ENCODE data around the gene MIB2. TPM values are rescaled to one million over a fixed set of nuclear protein-coding genes. Genes with fewer than 3 reads are reported as not detected.

MIB2 gene
- total RNA-seq, 1 experiment from 2014 or later: 32.4 TPM

DNA sequence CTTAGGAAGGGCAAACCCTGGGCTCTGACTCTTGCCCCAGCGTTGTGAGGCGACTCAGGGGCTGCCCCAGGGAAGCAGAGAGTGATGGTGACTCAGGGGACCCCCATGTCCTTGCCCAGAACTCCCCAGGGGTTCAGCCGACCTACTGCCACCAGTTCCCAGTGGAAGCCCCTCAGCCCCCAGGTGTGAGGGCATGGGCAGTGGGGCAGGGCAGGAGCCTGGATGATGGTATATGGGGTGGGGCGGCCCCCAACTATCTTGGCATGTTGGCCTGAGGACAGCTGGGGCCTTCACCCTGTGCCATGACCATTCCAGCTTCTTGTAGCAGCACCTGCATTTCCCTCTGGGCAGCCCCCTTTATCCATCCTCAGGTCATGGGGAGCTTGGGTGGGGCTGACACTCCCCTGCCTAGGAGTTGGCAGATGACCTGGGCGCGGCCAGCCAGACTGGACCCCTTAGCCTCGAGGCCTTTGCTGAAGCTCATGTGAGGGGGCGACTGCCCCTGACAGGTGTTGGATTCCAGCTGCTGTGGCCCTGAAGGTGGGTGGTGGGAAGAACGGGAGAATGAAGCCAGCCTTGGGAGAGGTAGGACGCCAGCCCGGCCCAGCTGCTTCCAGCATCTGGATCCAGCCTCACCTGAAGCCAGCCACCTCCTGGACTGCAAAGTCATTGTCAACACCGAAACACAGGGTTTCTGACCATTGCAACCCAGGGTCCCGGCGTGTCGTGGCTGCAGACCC is 13.6 kb upstream of the MIB2 start:
- CTCF ChIA-PET: no interaction called here
- DNase-seq: no peak
- Mint-ChIP-seq H3K4me1 (ENCODE audit: low read depth, unreplicated experiment) (no peaks in the 10 kb centered on the region), H3K27ac (ENCODE audit: unreplicated experiment) (no peak overlapping the region), H3K9me3 (ENCODE audit: unreplicated experiment) (no peaks in the 10 kb centered on the region), H3K4me3 (ENCODE audit: unreplicated experiment) (no peak overlapping the region), H3K36me3 (ENCODE audit: insufficient read depth, unreplicated experiment) (no peaks in the 10 kb centered on the region), H3K27me3 (ENCODE audit: insufficient read depth, unreplicated experiment) (no peaks in the 10 kb centered on the region)
- Histone ChIP-seq H3K36me3 (ENCODE audit: control insufficient read depth, insufficient read depth, low read length) (no peaks in the 10 kb centered on the region), H3K27me3 (replicated peaks; ENCODE audit: control insufficient read depth, insufficient read depth, low read length) (no peaks in the 10 kb centered on the region), H3K4me1 (no peaks in the 10 kb centered on the region; the same call in 1 of the 2 replicates), H3K4me3 (ENCODE audit: low read depth, low read length) (no peak overlapping the region), H3K9me3 (no peaks in the 10 kb centered on the region)
- TF ChIP-seq, protein P1, sequence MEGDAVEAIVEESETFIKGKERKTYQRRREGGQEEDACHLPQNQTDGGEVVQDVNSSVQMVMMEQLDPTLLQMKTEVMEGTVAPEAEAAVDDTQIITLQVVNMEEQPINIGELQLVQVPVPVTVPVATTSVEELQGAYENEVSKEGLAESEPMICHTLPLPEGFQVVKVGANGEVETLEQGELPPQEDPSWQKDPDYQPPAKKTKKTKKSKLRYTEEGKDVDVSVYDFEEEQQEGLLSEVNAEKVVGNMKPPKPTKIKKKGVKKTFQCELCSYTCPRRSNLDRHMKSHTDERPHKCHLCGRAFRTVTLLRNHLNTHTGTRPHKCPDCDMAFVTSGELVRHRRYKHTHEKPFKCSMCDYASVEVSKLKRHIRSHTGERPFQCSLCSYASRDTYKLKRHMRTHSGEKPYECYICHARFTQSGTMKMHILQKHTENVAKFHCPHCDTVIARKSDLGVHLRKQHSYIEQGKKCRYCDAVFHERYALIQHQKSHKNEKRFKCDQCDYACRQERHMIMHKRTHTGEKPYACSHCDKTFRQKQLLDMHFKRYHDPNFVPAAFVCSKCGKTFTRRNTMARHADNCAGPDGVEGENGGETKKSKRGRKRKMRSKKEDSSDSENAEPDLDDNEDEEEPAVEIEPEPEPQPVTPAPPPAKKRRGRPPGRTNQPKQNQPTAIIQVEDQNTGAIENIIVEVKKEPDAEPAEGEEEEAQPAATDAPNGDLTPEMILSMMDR (IDR thresholded peaks at IDR 0.05; ENCODE audit: insufficient read depth in 1 of 2, low read depth in 1 of 2, low read length in 1 of 2, severe bottlenecking in 1 of 2, unreplicated experiment in 1 of 2): no peak
- BruUV-seq (replicated peaks): no TSS peak
- POLR2A ChIA-PET: no interaction called here
- intact Hi-C loops (cut with micrococcal nuclease; ENCODE audit: unreplicated experiment): no loop called here

DNA sequence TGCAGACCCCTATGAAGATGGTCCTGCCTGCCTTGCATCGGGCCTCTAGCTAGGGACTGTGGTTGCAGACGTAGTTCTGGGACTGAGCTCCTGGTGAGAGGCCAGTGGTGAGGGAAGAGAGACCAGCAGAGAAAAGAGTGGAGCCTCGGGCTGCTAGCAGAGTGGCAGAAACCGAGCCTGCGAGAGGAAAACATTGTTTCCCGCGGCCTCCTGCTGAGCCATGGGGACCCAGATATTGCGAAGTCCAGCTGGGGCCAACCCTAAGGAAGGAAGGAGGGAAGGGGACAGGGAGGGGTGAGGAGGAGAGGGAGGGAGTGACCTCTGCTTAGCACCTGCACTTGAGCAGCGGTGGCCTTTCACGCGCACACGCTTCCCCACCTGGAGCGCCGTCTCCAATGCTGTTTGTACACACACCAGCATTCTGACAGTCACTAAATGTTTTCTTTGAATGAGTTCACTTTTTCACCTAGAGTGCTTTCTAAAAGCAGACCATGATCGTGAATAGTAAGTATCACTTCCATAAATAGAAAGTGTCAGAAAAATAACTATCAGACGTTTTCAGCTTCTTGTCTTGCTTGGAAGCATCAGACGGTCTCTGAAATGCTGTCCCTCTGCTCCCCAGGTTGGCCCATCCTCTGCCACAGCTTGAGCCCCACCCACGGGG is 12.9 kb upstream of the MIB2 start:
- Mint-ChIP-seq H3K4me1 (ENCODE audit: low read depth, unreplicated experiment) (no peaks in the 10 kb centered on the region), H3K27ac (ENCODE audit: unreplicated experiment) (no peak overlapping the region), H3K36me3 (ENCODE audit: insufficient read depth, unreplicated experiment) (no peaks in the 10 kb centered on the region), H3K4me3 (ENCODE audit: unreplicated experiment) (no peak overlapping the region), H3K9me3 (ENCODE audit: unreplicated experiment) (no peaks in the 10 kb centered on the region), H3K27me3 (ENCODE audit: insufficient read depth, unreplicated experiment) (no peaks in the 10 kb centered on the region)
- Histone ChIP-seq H3K27me3 (replicated peaks; ENCODE audit: control insufficient read depth, insufficient read depth, low read length) (no peaks in the 10 kb centered on the region), H3K4me1 (no peaks in the 10 kb centered on the region; the same call in 1 of the 2 replicates), H3K9me3 (no peaks in the 10 kb centered on the region), H3K36me3 (ENCODE audit: control insufficient read depth, insufficient read depth, low read length) (no peaks in the 10 kb centered on the region), H3K4me3 (ENCODE audit: low read depth, low read length) (no peak overlapping the region)
- ChIA-PET POLR2A (no interaction called here), CTCF (no interaction called here)
- no peak for DNase-seq
- TF ChIP-seq, protein P1 (IDR thresholded peaks at IDR 0.05; ENCODE audit: insufficient read depth in 1 of 2, low read depth in 1 of 2, low read length in 1 of 2, severe bottlenecking in 1 of 2, unreplicated experiment in 1 of 2): no peak
- intact Hi-C loops (cut with micrococcal nuclease; ENCODE audit: unreplicated experiment): no loop called here
- BruUV-seq (replicated peaks): no TSS peak

DNA sequence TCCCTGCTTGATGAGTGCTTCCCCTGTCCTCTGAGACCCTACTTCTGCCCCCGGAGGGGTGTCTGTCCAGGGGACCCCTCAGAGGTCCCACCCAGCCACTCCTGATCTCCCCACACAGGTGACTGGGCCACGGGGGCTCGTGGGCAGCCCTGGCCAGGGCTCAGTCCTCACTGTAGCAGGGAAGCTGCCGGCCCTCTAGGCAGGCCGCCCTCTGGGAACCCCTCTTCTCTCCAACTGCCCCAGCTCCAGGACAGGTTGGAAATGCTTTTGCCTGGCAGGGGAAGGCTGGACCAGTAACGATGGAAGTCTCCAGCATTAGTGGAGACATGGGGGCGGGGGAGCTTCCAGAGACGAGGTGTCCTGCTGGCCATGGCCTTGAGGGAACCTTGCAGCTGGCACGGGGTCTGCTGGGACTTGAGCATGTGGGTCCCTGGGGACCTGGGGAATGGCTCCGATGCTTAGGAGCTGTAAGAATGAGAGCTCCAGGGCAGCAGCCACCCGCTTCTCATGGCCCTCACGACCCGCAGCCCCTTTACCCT is 12.3 kb upstream of the MIB2 start:
- BruUV-seq (replicated peaks): no TSS peak
- POLR2A ChIA-PET: no interaction called here
- no peaks in the 10 kb centered on the region; the same call in 1 of the 2 replicates for H3K4me1 ChIP-seq
- H3K4me3 ChIP-seq (ENCODE audit: low read depth, low read length): no peak overlapping the region
- H3K36me3 ChIP-seq (ENCODE audit: control insufficient read depth, insufficient read depth, low read length): no peaks in the 10 kb centered on the region
- CTCF ChIA-PET: no interaction called here
- H3K4me3 Mint-ChIP-seq (ENCODE audit: unreplicated experiment): no peak overlapping the region
- no peak overlapping the region for H3K27ac Mint-ChIP-seq (ENCODE audit: unreplicated experiment)
- no peak for DNase-seq
- no peaks in the 10 kb centered on the region for H3K4me1 Mint-ChIP-seq (ENCODE audit: low read depth, unreplicated experiment)
- H3K36me3 Mint-ChIP-seq (ENCODE audit: insufficient read depth, unreplicated experiment): no peaks in the 10 kb centered on the region
- no peaks in the 10 kb centered on the region for H3K9me3 Mint-ChIP-seq (ENCODE audit: unreplicated experiment)
- intact Hi-C loops (cut with micrococcal nuclease; ENCODE audit: unreplicated experiment): no loop called here
- H3K27me3 ChIP-seq (replicated peaks; ENCODE audit: control insufficient read depth, insufficient read depth, low read length): no peaks in the 10 kb centered on the region
- H3K27me3 Mint-ChIP-seq (ENCODE audit: insufficient read depth, unreplicated experiment): no peaks in the 10 kb centered on the region
- TF ChIP-seq, protein P1 (IDR thresholded peaks at IDR 0.05; ENCODE audit: insufficient read depth in 1 of 2, low read depth in 1 of 2, low read length in 1 of 2, severe bottlenecking in 1 of 2, unreplicated experiment in 1 of 2): no peak
- H3K9me3 ChIP-seq: no peaks in the 10 kb centered on the region

Data from Caco-2 (cell line).